ENCODE results near the gene TMEM51.

The TMEM51 gene

DNA sequence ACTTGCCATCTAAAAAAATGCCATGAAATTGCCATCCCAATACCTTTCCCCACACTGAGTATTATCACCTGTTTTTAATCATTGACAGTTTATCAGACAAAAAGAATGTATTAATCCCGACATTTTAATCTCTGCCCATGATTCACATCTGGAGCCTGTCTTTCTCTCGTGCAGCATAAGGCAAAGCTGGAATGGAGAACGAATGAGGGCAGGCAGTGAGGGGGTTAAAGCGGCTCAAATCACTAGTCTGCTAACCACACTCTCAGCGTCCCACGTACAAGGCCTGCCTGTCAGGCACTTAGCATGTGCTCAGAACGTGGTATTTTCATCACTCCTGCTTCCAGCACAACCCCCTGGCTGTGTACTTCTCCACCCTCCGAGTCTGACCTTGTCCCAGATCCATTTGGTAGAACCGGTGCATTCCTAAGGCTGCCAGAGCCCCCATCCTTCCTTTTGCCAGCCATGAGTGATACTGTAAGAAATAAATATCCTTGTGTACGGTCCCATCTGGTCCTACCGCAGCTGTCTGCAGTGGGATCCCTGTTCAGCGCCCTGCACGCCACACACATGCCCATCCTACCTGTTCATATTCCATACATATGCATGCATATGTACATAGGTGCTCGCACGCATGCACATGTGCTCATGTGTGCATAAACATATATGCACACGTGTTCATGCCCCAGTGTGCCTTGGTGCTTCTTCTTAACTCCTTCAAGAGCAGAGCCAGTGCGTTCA, 58.8 kb downstream of the TMEM51 start:
- Histone ChIP-seq H3K27me3 (ENCODE audit: control insufficient read depth, insufficient read depth, low read length) (no peaks in the 10 kb centered on the region), H3K9me3 (ENCODE audit: control insufficient read depth, insufficient read depth, low read depth, low read length) (no peaks in the 10 kb centered on the region), H3K36me3 (ENCODE audit: control insufficient read depth, insufficient read depth, low read length) (0 out of 2 replicates have a peak, but pooled peaks cover 5% of the 10 kb centered on the region), H3K4me1 (ENCODE audit: control insufficient read depth, insufficient read depth, low read length) (peaks cover 26% of the 10 kb centered on the region), H3K9ac (ENCODE audit: low read length) (no peak overlapping the region), H3K27ac (ENCODE audit: low read depth, low read length) (no peak overlapping the region), H3K4me3 (ENCODE audit: low read depth, low read length) (no peak overlapping the region)

DNA sequence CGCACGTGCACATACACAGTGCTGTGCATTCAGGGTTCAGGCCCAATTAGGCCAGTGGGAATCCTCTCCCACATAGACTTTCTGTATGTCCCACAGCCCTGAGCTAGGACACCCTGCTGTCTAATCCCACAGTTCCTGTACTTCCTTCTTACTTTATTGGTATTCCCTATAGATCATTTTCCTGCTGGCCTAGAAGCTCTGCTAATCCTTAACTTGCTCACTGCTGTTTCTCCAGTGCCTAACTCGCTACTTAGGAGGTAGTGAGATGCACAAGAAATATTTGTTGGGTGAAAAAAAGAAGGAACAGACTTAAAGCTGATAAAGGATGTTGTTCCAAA, 59.4 kb downstream of the TMEM51 start:
- no peak overlapping the region for H3K9ac ChIP-seq (ENCODE audit: low read length)
- no peak overlapping the region for H3K4me3 ChIP-seq (ENCODE audit: low read depth, low read length)

DNA sequence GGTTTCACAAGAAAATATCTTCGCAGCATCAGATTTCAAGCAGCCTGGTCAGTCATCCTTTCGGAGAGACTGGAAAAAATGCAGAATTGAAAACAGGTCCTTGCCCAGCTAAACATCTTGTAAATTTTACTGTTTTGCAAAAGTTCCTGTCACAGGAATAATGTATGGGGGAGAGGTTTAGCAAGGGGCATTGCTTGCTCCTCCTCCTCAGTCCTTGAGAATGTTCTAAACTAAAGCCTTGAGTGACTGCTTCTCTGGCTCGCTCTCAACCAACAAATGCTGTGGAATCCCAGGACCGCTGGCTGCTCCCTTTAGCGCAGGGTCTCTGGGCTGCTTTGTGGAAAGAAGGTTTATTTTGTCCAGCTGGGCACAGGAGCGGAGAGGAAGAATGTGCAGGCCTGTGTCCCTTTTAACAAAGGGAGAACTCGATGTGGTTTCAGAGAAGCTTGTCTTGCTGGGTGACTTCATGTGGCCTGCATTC, 59.8 kb downstream of the TMEM51 start:
- no peaks in the 10 kb centered on the region for H3K27me3 ChIP-seq (ENCODE audit: control insufficient read depth, insufficient read depth, low read length)
- no peak overlapping the region for H3K4me3 ChIP-seq (ENCODE audit: low read depth, low read length)

More for the DNA sequence above, 59.4 kb downstream of the TMEM51 start:
- Histone ChIP-seq H3K27me3 (ENCODE audit: control insufficient read depth, insufficient read depth, low read length) (no peaks in the 10 kb centered on the region), H3K4me1 (ENCODE audit: control insufficient read depth, insufficient read depth, low read length) (peaks cover 21% of the 10 kb centered on the region), H3K27ac (ENCODE audit: low read depth, low read length) (no peak overlapping the region), H3K36me3 (ENCODE audit: control insufficient read depth, insufficient read depth, low read length) (0 out of 2 replicates have a peak, but pooled peaks cover 5% of the 10 kb centered on the region), H3K9me3 (ENCODE audit: control insufficient read depth, insufficient read depth, low read depth, low read length) (no peaks in the 10 kb centered on the region)

DNA sequence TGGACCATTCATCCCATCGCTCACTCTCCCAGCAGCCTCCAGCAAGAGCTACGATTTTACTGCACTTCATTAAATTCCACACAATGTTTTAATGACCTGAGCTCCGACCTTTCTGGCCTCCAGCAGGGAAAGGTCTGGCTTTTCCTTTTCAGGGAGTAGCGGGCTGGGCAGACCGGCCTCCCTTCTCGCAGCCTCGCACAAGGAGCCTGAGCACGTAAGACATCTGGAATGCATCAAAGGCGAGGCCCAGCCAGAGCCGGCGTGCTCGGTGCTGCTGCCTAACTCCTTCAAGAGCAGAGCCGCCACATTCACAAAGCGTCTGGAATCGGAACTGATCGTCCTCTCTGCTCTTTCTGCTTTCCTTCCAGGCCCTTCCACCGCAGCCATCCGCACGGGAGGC, 61.0 kb downstream of the TMEM51 start:
- Histone ChIP-seq H3K36me3 (ENCODE audit: control insufficient read depth, insufficient read depth, low read length) (0 out of 2 replicates have a peak, but pooled peaks cover 10% of the 10 kb centered on the region), H3K27ac (ENCODE audit: low read depth, low read length) (no peak overlapping the region), H3K4me1 (ENCODE audit: control insufficient read depth, insufficient read depth, low read length) (peaks cover 19% of the 10 kb centered on the region), H3K27me3 (ENCODE audit: control insufficient read depth, insufficient read depth, low read length) (no peaks in the 10 kb centered on the region), H3K9ac (ENCODE audit: low read length) (no peak overlapping the region), H3K9me3 (ENCODE audit: control insufficient read depth, insufficient read depth, low read depth, low read length) (no peaks in the 10 kb centered on the region; the same call in 1 of the 2 replicates), H3K4me3 (ENCODE audit: low read depth, low read length) (no peak overlapping the region)

More for the DNA sequence above, 59.8 kb downstream of the TMEM51 start:
- H3K4me1 ChIP-seq (ENCODE audit: control insufficient read depth, insufficient read depth, low read length) = peaks cover 19% of the 10 kb centered on the region
- no peaks in the 10 kb centered on the region for H3K9me3 ChIP-seq (ENCODE audit: control insufficient read depth, insufficient read depth, low read depth, low read length)
- 0 out of 2 replicates have a peak, but pooled peaks cover 5% of the 10 kb centered on the region for H3K36me3 ChIP-seq (ENCODE audit: control insufficient read depth, insufficient read depth, low read length)
- no peak overlapping the region for H3K27ac ChIP-seq (ENCODE audit: low read depth, low read length)
- H3K9ac ChIP-seq (ENCODE audit: low read length) = no peak overlapping the region

DNA sequence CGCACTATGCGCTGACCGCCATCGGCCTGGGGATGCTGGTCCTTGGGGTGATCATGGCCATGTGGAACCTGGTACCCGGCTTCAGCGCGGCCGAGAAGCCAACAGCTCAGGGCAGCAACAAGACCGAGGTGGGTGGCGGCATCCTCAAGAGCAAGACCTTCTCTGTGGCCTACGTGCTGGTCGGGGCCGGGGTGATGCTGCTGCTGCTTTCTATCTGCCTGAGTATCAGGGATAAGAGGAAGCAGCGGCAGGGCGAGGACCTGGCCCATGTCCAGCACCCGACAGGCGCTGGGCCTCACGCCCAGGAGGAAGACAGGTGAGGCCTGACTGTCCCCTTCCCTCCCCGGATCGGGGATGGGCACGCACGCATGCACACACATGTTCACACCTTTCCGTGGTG, 61.6 kb downstream of the TMEM51 start:
- no peak overlapping the region for H3K27ac ChIP-seq (ENCODE audit: low read depth, low read length)
- H3K9ac ChIP-seq (ENCODE audit: low read length) = no peak overlapping the region
- no peak overlapping the region for H3K4me3 ChIP-seq (ENCODE audit: low read depth, low read length)
- no peaks in the 10 kb centered on the region; the same call in 1 of the 2 replicates for H3K9me3 ChIP-seq (ENCODE audit: control insufficient read depth, insufficient read depth, low read depth, low read length)
- H3K27me3 ChIP-seq (ENCODE audit: control insufficient read depth, insufficient read depth, low read length) = no peaks in the 10 kb centered on the region
- H3K4me1 ChIP-seq (ENCODE audit: control insufficient read depth, insufficient read depth, low read length) = peaks cover 19% of the 10 kb centered on the region
- 0 out of 2 replicates have a peak, but pooled peaks cover 12% of the 10 kb centered on the region for H3K36me3 ChIP-seq (ENCODE audit: control insufficient read depth, insufficient read depth, low read length)

DNA sequence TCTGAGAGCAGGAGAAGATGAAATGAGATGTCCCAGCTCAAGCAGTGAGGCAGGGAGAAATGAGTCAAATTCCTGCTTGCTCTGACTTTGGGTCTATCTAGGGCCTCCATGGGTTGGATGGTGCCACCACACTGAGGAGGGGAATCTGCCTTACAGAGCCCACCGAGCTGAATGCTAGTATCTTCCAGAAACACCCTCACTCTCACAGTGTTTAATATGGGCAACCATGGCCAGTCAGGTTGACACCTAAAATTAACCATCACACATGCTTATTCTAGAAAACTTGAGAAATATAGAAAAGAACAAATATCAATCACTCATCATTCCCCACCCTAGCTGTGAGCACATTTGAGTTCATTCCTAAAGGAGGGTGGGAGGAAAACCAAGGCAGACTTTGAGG, 64.1 kb downstream of the TMEM51 start:
- Histone ChIP-seq H3K9me3 (ENCODE audit: control insufficient read depth, insufficient read depth, low read depth, low read length) (no peaks in the 10 kb centered on the region; the same call in 1 of the 2 replicates), H3K4me1 (ENCODE audit: control insufficient read depth, insufficient read depth, low read length) (peaks cover 16% of the 10 kb centered on the region), H3K27ac (ENCODE audit: low read depth, low read length) (no peak overlapping the region), H3K27me3 (ENCODE audit: control insufficient read depth, insufficient read depth, low read length) (no peaks in the 10 kb centered on the region), H3K9ac (ENCODE audit: low read length) (no peak overlapping the region), H3K4me3 (ENCODE audit: low read depth, low read length) (no peak overlapping the region), H3K36me3 (ENCODE audit: control insufficient read depth, insufficient read depth, low read length) (0 out of 2 replicates have a peak, but pooled peaks cover 12% of the 10 kb centered on the region)

DNA sequence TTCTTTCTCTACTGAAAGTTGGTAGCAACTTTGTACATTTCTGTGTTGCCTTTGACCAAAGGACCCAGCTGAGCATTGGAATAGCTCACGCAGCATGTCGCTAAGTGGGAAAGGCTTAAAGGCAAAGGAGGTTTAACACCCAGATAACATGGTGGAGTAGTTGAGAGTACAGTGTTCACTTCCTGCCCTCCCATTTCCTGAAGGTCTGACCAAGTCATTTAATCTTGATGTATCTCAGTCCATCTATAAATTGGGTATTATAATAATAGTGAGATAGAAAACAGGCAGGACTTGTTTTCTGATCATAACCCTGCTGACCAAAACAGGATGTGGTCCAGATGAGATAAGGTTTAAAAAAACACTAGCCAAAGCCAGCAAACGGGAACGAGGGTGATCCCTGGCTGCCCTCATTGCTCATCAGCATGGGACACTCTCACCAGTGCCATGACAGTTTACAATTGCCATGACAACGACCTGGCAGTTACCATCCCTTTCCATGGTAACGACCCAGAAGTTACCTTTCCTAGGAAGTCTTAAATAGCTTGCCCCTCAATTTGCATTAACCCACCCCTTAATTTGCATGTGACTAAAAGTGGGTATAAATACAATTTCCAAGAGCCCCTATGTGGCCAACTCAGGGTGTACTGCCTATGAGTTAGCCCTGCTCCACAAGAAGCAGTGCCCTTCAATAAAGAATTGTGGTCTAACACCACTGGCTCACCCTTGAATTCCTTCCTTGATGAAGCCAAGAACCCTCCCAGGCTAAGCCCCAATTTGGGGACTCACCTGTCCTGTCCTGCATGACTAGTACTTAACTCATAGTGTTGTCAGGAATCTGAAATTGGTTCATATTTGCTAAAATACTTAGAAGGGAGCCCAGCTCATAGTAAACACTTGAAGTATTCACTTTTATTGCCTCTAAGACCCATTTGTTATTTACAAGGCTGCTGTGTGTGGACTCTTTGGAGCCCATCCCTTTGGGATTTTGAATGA, 65.0 kb downstream of the TMEM51 start:
- Histone ChIP-seq H3K4me1 (ENCODE audit: control insufficient read depth, insufficient read depth, low read length) (peaks cover 8% of the 10 kb centered on the region), H3K4me3 (ENCODE audit: low read depth, low read length) (no peak overlapping the region), H3K9ac (ENCODE audit: low read length) (no peak overlapping the region), H3K9me3 (ENCODE audit: control insufficient read depth, insufficient read depth, low read depth, low read length) (no peaks in the 10 kb centered on the region; the same call in 1 of the 2 replicates), H3K36me3 (ENCODE audit: control insufficient read depth, insufficient read depth, low read length) (0 out of 2 replicates have a peak, but pooled peaks cover 12% of the 10 kb centered on the region), H3K27ac (ENCODE audit: low read depth, low read length) (no peak overlapping the region), H3K27me3 (ENCODE audit: control insufficient read depth, insufficient read depth, low read length) (no peaks in the 10 kb centered on the region)

DNA sequence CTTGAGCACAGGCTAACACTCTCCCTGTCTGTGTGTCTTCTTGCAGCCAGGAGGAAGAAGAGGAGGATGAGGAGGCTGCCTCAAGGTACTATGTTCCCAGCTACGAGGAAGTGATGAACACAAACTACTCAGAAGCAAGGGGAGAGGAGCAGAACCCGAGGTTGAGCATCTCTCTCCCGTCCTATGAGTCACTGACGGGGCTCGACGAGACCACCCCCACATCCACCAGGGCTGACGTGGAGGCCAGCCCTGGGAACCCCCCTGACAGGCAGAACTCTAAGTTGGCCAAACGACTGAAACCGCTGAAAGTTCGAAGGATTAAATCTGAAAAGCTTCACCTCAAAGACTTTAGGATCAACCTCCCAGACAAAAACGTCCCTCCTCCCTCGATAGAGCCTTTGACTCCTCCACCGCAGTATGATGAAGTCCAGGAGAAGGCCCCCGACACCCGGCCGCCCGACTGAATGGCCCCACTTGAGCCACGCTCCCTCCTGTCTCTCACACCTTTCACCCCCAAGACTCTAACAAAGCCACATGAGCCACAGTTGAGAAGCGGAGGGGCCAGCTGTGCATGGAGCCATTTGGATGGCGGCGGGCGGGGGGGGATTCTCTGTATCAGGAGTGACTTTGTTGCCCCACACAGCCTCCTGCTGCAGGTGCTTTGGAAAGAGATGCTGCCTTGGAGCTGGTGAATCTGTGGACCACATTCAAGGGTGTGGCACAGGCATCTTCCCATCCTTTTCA, 65.9 kb downstream of the TMEM51 start:
- no peak overlapping the region for H3K27ac ChIP-seq (ENCODE audit: low read depth, low read length)
- no peaks in the 10 kb centered on the region; the same call in 1 of the 2 replicates for H3K9me3 ChIP-seq (ENCODE audit: control insufficient read depth, insufficient read depth, low read depth, low read length)

DNA sequence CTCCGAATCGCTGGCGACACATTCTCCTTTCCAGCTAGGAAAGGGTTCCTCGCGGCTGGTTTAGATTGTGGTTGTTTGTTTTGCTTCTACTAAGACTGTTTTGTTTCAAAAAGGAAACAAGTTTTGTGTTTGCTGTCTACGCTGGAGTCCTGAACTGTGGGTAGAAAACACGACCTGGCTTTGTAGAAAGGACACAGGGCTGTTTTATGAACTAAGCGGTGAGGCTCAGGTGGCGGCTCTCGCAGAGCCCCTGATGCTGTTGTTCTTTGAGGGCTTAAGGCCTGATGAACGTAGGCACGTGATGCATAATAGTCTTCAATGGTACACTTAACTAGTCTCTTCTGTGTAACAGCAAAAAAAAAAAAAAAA, 66.5 kb downstream of the TMEM51 start:
- Histone ChIP-seq H3K27ac (ENCODE audit: low read depth, low read length) (no peak overlapping the region), H3K9me3 (ENCODE audit: control insufficient read depth, insufficient read depth, low read depth, low read length) (no peaks in the 10 kb centered on the region; the same call in 1 of the 2 replicates), H3K9ac (ENCODE audit: low read length) (no peak overlapping the region)

More for the DNA sequence above, 65.9 kb downstream of the TMEM51 start:
- Histone ChIP-seq H3K9ac (ENCODE audit: low read length) (no peak overlapping the region), H3K4me3 (ENCODE audit: low read depth, low read length) (no peak overlapping the region), H3K4me1 (ENCODE audit: control insufficient read depth, insufficient read depth, low read length) (peaks cover 3% of the 10 kb centered on the region; the same call in 1 of the 2 replicates), H3K36me3 (ENCODE audit: control insufficient read depth, insufficient read depth, low read length) (0 out of 2 replicates have a peak, but pooled peaks cover 12% of the 10 kb centered on the region), H3K27me3 (ENCODE audit: control insufficient read depth, insufficient read depth, low read length) (no peaks in the 10 kb centered on the region)

DNA sequence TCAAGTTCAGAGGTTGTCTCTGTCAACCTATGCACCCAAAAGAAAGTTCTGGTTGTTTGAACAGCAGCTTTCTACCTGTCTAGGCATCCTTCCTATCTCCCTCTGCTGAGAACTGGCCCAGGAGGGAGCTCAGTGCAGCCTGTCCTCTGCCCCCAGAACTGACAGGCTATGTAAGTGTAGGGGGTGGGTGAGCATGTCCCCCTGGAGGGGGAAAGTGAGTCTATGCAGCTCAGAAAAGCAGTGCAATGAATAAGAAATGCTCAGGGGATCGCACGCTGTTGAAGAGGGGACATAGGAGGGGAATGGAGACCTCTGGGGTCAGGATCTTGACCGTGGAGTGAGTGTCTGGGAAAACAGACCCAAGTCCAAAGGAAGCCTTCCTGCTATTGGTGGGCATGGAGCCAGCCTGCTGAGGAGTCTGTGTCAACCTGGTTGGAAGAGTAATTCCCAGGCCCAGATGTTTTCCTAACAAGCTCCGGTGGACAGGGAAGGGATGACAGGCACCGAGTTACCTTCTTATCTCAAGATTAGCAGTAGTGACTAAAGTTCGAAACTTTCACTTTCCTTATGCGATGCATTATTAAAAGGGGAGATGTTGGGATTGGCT, 67.4 kb downstream of the TMEM51 start:
- Histone ChIP-seq H3K4me1 (ENCODE audit: control insufficient read depth, insufficient read depth, low read length) (no peaks in the 10 kb centered on the region), H3K36me3 (ENCODE audit: control insufficient read depth, insufficient read depth, low read length) (0 out of 2 replicates have a peak, but pooled peaks cover 7% of the 10 kb centered on the region), H3K4me3 (ENCODE audit: low read depth, low read length) (no peak overlapping the region), H3K9me3 (ENCODE audit: control insufficient read depth, insufficient read depth, low read depth, low read length) (no peaks in the 10 kb centered on the region; the same call in 1 of the 2 replicates), H3K27ac (ENCODE audit: low read depth, low read length) (no peak overlapping the region), H3K27me3 (ENCODE audit: control insufficient read depth, insufficient read depth, low read length) (no peaks in the 10 kb centered on the region), H3K9ac (ENCODE audit: low read length) (no peak overlapping the region)

More for the DNA sequence above, 66.5 kb downstream of the TMEM51 start:
- H3K36me3 ChIP-seq (ENCODE audit: control insufficient read depth, insufficient read depth, low read length) = 0 out of 2 replicates have a peak, but pooled peaks cover 11% of the 10 kb centered on the region
- H3K4me3 ChIP-seq (ENCODE audit: low read depth, low read length) = no peak overlapping the region
- H3K27me3 ChIP-seq (ENCODE audit: control insufficient read depth, insufficient read depth, low read length) = no peaks in the 10 kb centered on the region
- H3K4me1 ChIP-seq (ENCODE audit: control insufficient read depth, insufficient read depth, low read length) = peaks cover 1% of the 10 kb centered on the region; the same call in 1 of the 2 replicates
